ENCODE measurements around the gene LRRTM4.

LRRTM4 gene

GRCh38 chr2:77457665-77458064 is 64.5 kb downstream of the LRRTM4 start:
- no peak for ATAC-seq
- TF ChIP-seq CSDC2 (CRISPR knock-in tag; IDR thresholded peaks at IDR 0.05), result no peak

DNA sequence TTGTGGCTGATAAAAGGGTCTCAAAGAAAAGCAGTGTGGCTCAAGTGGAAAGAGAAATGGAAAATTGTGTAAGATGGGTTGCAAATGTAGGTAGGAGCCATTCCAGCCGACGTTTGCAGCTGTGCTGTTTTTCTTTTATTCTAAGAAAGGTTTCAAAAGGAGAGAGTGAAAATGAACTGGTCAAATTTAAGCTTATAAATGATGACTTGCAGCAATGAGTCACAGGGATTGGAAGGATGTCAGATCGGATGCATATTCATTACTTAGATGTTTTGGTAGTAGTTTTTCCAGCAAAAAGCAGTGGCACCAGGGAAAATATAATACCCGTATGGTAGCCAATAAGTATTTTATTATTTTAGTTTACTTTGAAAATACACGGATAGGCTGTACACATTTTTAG is 79.1 kb downstream of the LRRTM4 start:
- ATAC-seq, result no peak
- no peak for TF ChIP-seq ZFP3 (CRISPR knock-in tag; IDR thresholded peaks at IDR 0.05)
- TF ChIP-seq, protein P1, sequence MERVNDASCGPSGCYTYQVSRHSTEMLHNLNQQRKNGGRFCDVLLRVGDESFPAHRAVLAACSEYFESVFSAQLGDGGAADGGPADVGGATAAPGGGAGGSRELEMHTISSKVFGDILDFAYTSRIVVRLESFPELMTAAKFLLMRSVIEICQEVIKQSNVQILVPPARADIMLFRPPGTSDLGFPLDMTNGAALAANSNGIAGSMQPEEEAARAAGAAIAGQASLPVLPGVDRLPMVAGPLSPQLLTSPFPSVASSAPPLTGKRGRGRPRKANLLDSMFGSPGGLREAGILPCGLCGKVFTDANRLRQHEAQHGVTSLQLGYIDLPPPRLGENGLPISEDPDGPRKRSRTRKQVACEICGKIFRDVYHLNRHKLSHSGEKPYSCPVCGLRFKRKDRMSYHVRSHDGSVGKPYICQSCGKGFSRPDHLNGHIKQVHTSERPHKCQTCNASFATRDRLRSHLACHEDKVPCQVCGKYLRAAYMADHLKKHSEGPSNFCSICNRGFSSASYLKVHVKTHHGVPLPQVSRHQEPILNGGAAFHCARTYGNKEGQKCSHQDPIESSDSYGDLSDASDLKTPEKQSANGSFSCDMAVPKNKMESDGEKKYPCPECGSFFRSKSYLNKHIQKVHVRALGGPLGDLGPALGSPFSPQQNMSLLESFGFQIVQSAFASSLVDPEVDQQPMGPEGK (CRISPR knock-in tag; IDR thresholded peaks at IDR 0.05; ENCODE audit: borderline replicate concordance), result no peak
- TF ChIP-seq TSHZ2 (CRISPR knock-in tag; IDR thresholded peaks at IDR 0.05), result no peak
- no peak for TF ChIP-seq POU6F1 (CRISPR knock-in tag; IDR thresholded peaks at IDR 0.05; ENCODE audit: borderline replicate concordance, low read depth)
- TF ChIP-seq ZFP30 (CRISPR knock-in tag; IDR thresholded peaks at IDR 0.05), result no peak
- no peak for TF ChIP-seq PPARA (CRISPR knock-in tag; IDR thresholded peaks at IDR 0.05; ENCODE audit: borderline replicate concordance)
- TF ChIP-seq RARB (CRISPR knock-in tag; IDR thresholded peaks at IDR 0.05), result no peak
- no peak for TF ChIP-seq ISL1 (CRISPR knock-in tag; IDR thresholded peaks at IDR 0.05)
- TF ChIP-seq BACH2 (CRISPR knock-in tag; IDR thresholded peaks at IDR 0.05; ENCODE audit: borderline replicate concordance), result no peak
- TF ChIP-seq ZC3H10 (CRISPR knock-in tag; IDR thresholded peaks at IDR 0.05), result no peak
- TF ChIP-seq, protein P2, sequence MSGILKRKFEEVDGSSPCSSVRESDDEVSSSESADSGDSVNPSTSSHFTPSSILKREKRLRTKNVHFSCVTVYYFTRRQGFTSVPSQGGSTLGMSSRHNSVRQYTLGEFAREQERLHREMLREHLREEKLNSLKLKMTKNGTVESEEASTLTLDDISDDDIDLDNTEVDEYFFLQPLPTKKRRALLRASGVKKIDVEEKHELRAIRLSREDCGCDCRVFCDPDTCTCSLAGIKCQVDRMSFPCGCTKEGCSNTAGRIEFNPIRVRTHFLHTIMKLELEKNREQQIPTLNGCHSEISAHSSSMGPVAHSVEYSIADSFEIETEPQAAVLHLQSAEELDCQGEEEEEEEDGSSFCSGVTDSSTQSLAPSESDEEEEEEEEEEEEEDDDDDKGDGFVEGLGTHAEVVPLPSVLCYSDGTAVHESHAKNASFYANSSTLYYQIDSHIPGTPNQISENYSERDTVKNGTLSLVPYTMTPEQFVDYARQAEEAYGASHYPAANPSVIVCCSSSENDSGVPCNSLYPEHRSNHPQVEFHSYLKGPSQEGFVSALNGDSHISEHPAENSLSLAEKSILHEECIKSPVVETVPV (CRISPR knock-in tag; IDR thresholded peaks at IDR 0.05), result no peak
- no peak for TF ChIP-seq ARNTL (CRISPR knock-in tag; IDR thresholded peaks at IDR 0.05; ENCODE audit: borderline replicate concordance, low read depth)
- TF ChIP-seq ZNF565 (CRISPR knock-in tag; conservative IDR thresholded peaks at IDR 0.05; ENCODE audit: low read depth), result no peak
- TF ChIP-seq ZNF70 (CRISPR knock-in tag; IDR thresholded peaks at IDR 0.05), result no peak
- no peak for TF ChIP-seq ZNF8 (CRISPR knock-in tag; IDR thresholded peaks at IDR 0.05)
- TF ChIP-seq ESRRG (CRISPR knock-in tag; IDR thresholded peaks at IDR 0.05), result no peak
- no peak for TF ChIP-seq CREB5 (CRISPR knock-in tag; IDR thresholded peaks at IDR 0.05; ENCODE audit: low read depth)

GRCh38 chr2:77434880-77435279 is 87.3 kb downstream of the LRRTM4 start:
- ATAC-seq, result no peak
- TF ChIP-seq BACH2 (CRISPR knock-in tag; IDR thresholded peaks at IDR 0.05; ENCODE audit: borderline replicate concordance) (no peak), ZNF8 (CRISPR knock-in tag; IDR thresholded peaks at IDR 0.05) (no peak), RARB (CRISPR knock-in tag; IDR thresholded peaks at IDR 0.05) (no peak), PPARA (CRISPR knock-in tag; IDR thresholded peaks at IDR 0.05; ENCODE audit: borderline replicate concordance) (no peak), ZNF565 (CRISPR knock-in tag; conservative IDR thresholded peaks at IDR 0.05; ENCODE audit: low read depth) (no peak), TSHZ2 (CRISPR knock-in tag; IDR thresholded peaks at IDR 0.05) (no peak), TOX (CRISPR knock-in tag; IDR thresholded peaks at IDR 0.05; ENCODE audit: borderline replicate concordance) (no peak), ZFP30 (CRISPR knock-in tag; IDR thresholded peaks at IDR 0.05) (no peak), SNAI2 (CRISPR knock-in tag; IDR thresholded peaks at IDR 0.05) (no peak), ARNTL (CRISPR knock-in tag; IDR thresholded peaks at IDR 0.05; ENCODE audit: borderline replicate concordance, low read depth) (no peak), GLIS3 (CRISPR knock-in tag; IDR thresholded peaks at IDR 0.05) (no peak), TCF4 (CRISPR knock-in tag; IDR thresholded peaks at IDR 0.05; ENCODE audit: borderline replicate concordance) (no peak), ISL1 (CRISPR knock-in tag; IDR thresholded peaks at IDR 0.05) (no peak), CSDC2 (CRISPR knock-in tag; IDR thresholded peaks at IDR 0.05) (no peak), POU6F1 (CRISPR knock-in tag; IDR thresholded peaks at IDR 0.05; ENCODE audit: borderline replicate concordance, low read depth) (no peak), ZNF70 (CRISPR knock-in tag; IDR thresholded peaks at IDR 0.05) (no peak)
- TF ChIP-seq, protein P2 (CRISPR knock-in tag; IDR thresholded peaks at IDR 0.05), result no peak
